GM12878 (cell line): ENCODE data around the gene RPS6KA5. TPM values are rescaled to one million over a fixed set of nuclear protein-coding genes. Genes with fewer than 3 reads are reported as not detected.

Source experiments
- polyA plus RNA-seq, 11 experiments: library from polyadenylated mRNA; depleted of rRNA in 4 of 11; unstranded in 6 of 11; stranded (reverse) in 5 of 11; fragments of >200 nt; fragmentation: Nextera tagmentation in 4 of 11; fragmentation: Illumina TruSeq in 1 of 11; extraction: Ambion mirVana in 4 of 11; extraction: Trizol in 1 of 11; gene quantifications; 1 replicate in 1 of 11; 2 replicates in 10 of 11; pipeline versions ENCODE4 v1.2.1 to v1.2.3, GENCODE V29; 2011 to 2016; ENCODE audit warnings: inconsistent platforms in 2 of 11, missing spikeins in 2 of 11, low read depth in 1 of 11
- small RNA-seq: library from RNA; depleted of rRNA; stranded (forward); fragments of <200 nt; gene quantifications from one replicate; pipeline ENCODE3, GENCODE V24; 2014
- total RNA-seq, 4 experiments: library from RNA; depleted of rRNA in 3 of 4; stranded (reverse); fragments of >200 nt in 3 of 4; fragmentation: Illumina TruSeq in 1 of 4; extraction: Trizol in 1 of 4; gene quantifications; 2 replicates each; pipeline versions ENCODE4 v1.2.1 to v1.2.3, GENCODE V29; 2013 to 2021

RPS6KA5 gene
- total and polyA plus RNA-seq, 10 of the 15 experiments (the other 5 are each of a cell fraction or from before 2014, with no cell fraction given), result 1.4 to 7.0 (median 3.7) TPM

Small RNA genes within 50 kb of the gene (small RNA-seq; reads per million reads assigned to genes)
- not detected for gene RNU7-30P

Other genes with a start within 250 kb of the RPS6KA5 start
- gene TTC7B, start 244.2 kb downstream of the RPS6KA5 start, total RNA-seq (2014; rRNA removed), result 1.1 TPM in 1 of 2 replicates, not detected in the other
- gene TTC7B, start 244.2 kb downstream of the RPS6KA5 start, total RNA-seq (2014; rRNA removed; fragmentation: Illumina TruSeq; extraction: Trizol), result 0.31 and 0.37 TPM in 2 replicates
- gene TTC7B, start 244.2 kb downstream of the RPS6KA5 start, total RNA-seq (2021), result 0.54 and 0.66 TPM in 2 replicates
- 0.06 and 0.20 TPM in 2 replicates for gene TTC7B, start 244.2 kb downstream of the RPS6KA5 start, polyA plus RNA-seq (2011; rRNA removed)
- 0.13 and 0.31 TPM in 2 replicates for gene TTC7B, start 244.2 kb downstream of the RPS6KA5 start, polyA plus RNA-seq (2014; fragmentation: Illumina TruSeq; extraction: Trizol)
- gene TTC7B, start 244.2 kb downstream of the RPS6KA5 start, polyA plus RNA-seq (2014; fragmentation: Nextera tagmentation; extraction: Ambion mirVana), result under 1 TPM in 1 of 2 experiments, not detected in 1; 0.03 TPM
- gene TTC7B, start 244.2 kb downstream of the RPS6KA5 start, polyA plus RNA-seq (2014; rRNA removed), result 0.12 and 0.47 TPM in 2 replicates
- gene TTC7B, start 244.2 kb downstream of the RPS6KA5 start, polyA plus RNA-seq (2016; fragmentation: Nextera tagmentation; extraction: Ambion mirVana), result under 1 TPM in 1 of 2 experiments, not detected in 1; under 0.01 TPM
- 64.0 and 69.7 TPM in 2 replicates for gene DGLUCY, start 53.4 kb upstream of the RPS6KA5 start, total RNA-seq (2014; rRNA removed)
- gene DGLUCY, start 53.4 kb upstream of the RPS6KA5 start, total RNA-seq (2014; rRNA removed; fragmentation: Illumina TruSeq; extraction: Trizol), result 52.8 and 57.8 TPM in 2 replicates
- gene DGLUCY, start 53.4 kb upstream of the RPS6KA5 start, total RNA-seq (2021), result 50.5 and 56.8 TPM in 2 replicates
- gene DGLUCY, start 53.4 kb upstream of the RPS6KA5 start, polyA plus RNA-seq (2011; rRNA removed), result 42.9 and 53.5 TPM in 2 replicates
- 69.9 and 70.3 TPM in 2 replicates for gene DGLUCY, start 53.4 kb upstream of the RPS6KA5 start, polyA plus RNA-seq (2014; fragmentation: Illumina TruSeq; extraction: Trizol)
- gene DGLUCY, start 53.4 kb upstream of the RPS6KA5 start, polyA plus RNA-seq (2014; fragmentation: Nextera tagmentation; extraction: Ambion mirVana), result 10 to 100 TPM; 15.0 to 23.2 TPM
- 57.4 and 64.6 TPM in 2 replicates for gene DGLUCY, start 53.4 kb upstream of the RPS6KA5 start, polyA plus RNA-seq (2014; rRNA removed)
- gene DGLUCY, start 53.4 kb upstream of the RPS6KA5 start, polyA plus RNA-seq (2016; fragmentation: Nextera tagmentation; extraction: Ambion mirVana), result 10 to 100 TPM; 47.3 to 47.4 TPM
- 2.2 and 3.1 TPM in 2 replicates for gene GPR68, start 184.1 kb upstream of the RPS6KA5 start, total RNA-seq (2014; rRNA removed)
- gene GPR68, start 184.1 kb upstream of the RPS6KA5 start, total RNA-seq (2014; rRNA removed; fragmentation: Illumina TruSeq; extraction: Trizol), result 0.76 and 1.1 TPM in 2 replicates
- gene GPR68, start 184.1 kb upstream of the RPS6KA5 start, total RNA-seq (2021), result 2.1 and 2.4 TPM in 2 replicates
- gene GPR68, start 184.1 kb upstream of the RPS6KA5 start, polyA plus RNA-seq (2011; rRNA removed), result 1.9 and 3.0 TPM in 2 replicates
- 1.1 and 1.2 TPM in 2 replicates for gene GPR68, start 184.1 kb upstream of the RPS6KA5 start, polyA plus RNA-seq (2014; fragmentation: Illumina TruSeq; extraction: Trizol)
- gene GPR68, start 184.1 kb upstream of the RPS6KA5 start, polyA plus RNA-seq (2014; fragmentation: Nextera tagmentation; extraction: Ambion mirVana), result under 1 TPM; 0.06 to 0.35 TPM
- 2.7 and 3.4 TPM in 2 replicates for gene GPR68, start 184.1 kb upstream of the RPS6KA5 start, polyA plus RNA-seq (2014; rRNA removed)
- gene GPR68, start 184.1 kb upstream of the RPS6KA5 start, polyA plus RNA-seq (2016; fragmentation: Nextera tagmentation; extraction: Ambion mirVana), result 1 to 10 TPM; 1.8 TPM